ENCODE data around the gene MOSPD2. TPM values are rescaled to one million over a fixed set of nuclear protein-coding genes. Genes with fewer than 3 reads are reported as not detected.

Gene MOSPD2
- total RNA-seq, 1 donor from 2014 or later: 25.2 TPM

Other genes with a start within 250 kb of the MOSPD2 start
- 1.8 TPM for gene FANCB, start 352 bp upstream of the MOSPD2 start, total RNA-seq

Data from ureter (tissue), 1 donor.